ENCODE data around the gene HAT1.
"Not testable (repeated sequence)": the region's sequence is repeated elsewhere in the genome, so short reads cannot be mapped to it uniquely, and the experiment has no call there.

Gene HAT1

GRCh38 chr2:171923206-171923605 lies 945 bp downstream of the HAT1 start:
- DNase-seq, result no peak

GRCh38 chr2:171924170-171924942 lies 2.1 kb downstream of the HAT1 start:
- no peak for DNase-seq

- DNase-seq, result no peak
Measured at GRCh38 chr2:171930385-171930784, 8.1 kb downstream of the HAT1 start.

DNA sequence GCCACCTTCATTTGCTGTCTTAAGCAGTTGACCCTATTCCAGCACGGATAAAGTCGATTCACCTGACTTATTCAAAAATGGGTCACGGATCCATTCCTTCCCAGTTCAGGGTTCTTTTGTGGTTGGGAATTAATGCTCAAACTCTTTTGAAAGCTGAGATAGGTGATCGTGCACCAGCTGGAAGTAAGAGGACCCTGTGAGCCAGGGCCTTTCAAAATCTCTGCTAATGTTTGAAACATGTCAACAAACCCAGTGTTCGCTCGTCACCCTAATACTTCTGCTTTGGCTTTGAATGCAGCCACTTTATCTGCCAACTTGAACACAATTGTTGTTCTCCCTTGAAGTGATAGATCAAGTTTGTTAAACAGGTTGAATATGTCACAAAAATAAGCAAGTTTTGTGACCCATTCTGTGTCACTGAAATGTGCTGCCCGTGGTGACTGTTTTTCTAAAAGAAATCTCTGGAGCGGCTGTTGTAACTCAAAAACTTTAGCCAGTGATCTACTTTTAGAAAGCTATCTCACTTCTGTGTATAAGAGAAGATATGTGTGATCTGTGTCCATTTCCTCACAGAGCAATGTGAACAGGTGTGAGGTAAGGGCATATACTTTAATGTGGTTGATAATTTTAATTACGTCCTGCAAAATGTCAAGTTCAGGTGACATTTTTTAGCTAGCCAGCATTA lies 16.9 kb downstream of the HAT1 start:
- no peak for DNase-seq

DNA sequence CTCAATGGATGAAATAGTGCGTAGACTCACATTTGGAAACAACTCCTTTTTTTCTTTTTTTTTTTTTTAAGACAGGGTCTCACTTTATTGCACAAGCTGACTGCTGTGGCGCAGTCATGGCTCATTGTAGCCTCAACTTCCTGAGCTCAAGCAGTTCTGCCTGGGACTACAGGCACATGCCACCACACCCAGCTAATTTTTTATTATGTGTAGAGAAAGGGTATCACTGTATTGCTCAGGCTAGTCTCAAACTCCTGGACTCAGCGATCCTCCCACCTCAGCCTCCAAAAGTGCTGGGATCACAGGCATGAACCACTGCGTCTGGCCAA lies 17.4 kb downstream of the HAT1 start:
- no peak for DNase-seq

DNA sequence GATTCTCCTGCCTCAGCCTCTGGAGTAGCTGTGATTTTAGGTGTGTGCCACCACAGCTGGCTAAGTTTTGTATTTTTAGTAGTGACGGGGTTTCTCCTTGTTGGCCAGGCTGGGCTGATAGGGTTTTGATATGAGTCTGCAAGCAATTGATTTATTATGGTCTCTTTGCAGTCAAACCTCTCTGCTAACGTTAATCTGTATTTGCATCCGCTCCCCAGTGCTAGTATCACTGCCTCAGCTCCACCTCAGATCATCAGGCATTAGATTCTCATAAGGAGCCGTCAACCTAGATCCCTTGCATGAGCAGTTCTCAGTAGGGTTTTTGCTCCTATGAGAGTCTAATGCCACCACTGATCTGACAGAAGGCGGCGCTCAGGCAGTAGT lies 19.0 kb downstream of the HAT1 start:
- DNase-seq, result no peak

- DNase-seq, result no peak
Measured at GRCh38 chr2:171943869-171944268, 21.6 kb downstream of the HAT1 start.

DNA sequence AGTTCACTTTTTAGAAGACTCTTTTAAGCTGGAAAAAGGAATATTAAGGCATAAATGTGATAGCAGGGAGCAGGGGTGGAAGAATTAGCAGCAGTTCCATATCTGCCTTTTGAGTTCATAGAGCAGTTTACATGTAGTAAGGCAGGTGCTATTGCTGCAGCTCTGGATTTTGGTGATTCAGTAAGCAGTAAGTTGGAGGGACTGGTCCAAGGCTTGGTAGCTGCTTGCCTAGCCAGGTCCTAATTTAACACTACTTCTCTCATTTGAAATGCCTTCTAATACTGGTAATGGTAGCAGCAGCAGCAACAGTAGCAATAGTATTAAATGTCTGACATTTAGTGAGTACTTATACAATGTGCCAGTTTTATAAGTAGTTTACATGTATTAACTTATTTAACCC lies 30.0 kb downstream of the HAT1 start:
- no peak for DNase-seq

GRCh38 chr2:171952748-171953147 lies 30.5 kb downstream of the HAT1 start:
- no peak for DNase-seq

GRCh38 chr2:171956135-171956825 lies 34.0 kb downstream of the HAT1 start:
- no peak for DNase-seq

DNA sequence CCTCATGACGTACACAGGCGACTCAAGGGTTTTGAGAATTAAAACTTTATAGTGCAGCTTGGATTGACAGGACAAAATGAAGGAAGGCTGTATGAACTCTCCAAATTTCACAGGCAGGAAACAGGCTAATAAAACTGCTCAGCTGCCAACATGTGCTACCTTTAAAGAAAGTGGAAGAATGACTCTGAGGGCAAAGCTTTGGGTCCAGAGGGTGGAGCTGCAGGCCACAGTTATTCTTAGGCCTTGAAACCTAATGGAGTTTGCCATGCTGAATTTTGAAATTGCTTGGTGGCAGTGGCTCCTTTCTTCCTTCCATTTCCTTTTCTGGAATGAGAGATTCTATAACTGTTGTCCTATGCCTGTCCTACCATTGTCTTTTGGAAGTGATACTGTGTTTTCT lies 34.8 kb downstream of the HAT1 start:
- no peak for DNase-seq

- no peak for DNase-seq
Measured at GRCh38 chr2:171958475-171958874, 36.2 kb downstream of the HAT1 start.

- no peak for DNase-seq
Measured at GRCh38 chr2:171959998-171960397, 37.7 kb downstream of the HAT1 start.

DNA sequence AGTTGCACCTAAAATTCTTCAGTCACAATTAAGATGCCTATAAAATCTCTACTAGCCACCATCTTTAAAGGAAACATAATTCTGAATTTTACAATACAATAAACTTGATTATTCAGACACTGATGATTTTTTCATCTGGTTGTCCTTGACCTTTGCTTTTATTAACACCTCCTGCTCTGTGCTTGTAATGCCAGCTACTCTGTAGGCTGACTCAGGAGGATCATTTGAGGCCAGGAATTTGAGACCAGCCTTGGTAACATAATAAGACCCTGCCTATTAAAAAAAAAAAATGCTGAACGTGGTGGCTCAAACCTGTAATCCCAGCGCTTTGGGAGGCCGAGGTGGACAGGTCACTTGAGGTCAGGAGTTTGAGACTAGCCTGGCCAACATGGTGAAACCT lies 38.3 kb downstream of the HAT1 start:
- no peak for DNase-seq

DNA sequence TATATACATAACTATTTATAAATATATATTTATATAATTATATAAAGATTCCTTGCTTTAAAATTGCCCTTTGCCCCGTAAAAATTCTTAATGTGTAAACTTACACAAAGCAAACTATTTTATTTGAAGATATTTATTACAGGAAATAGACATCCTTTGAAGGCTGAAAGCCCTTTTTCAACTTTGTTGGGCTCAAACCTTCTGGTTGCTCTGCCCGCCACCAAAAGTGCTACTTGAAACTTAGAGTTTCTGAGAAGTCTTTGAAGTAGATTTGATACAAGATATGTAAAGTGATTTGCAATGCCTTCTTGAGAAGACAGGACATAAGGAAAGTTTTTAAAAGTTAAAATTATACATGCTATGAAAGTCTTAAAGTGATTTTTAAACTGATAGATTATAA lies 40.9 kb downstream of the HAT1 start:
- DNase-seq, result no peak

- no peak for DNase-seq
Measured at GRCh38 chr2:171964308-171964707, 42.0 kb downstream of the HAT1 start.

DNA sequence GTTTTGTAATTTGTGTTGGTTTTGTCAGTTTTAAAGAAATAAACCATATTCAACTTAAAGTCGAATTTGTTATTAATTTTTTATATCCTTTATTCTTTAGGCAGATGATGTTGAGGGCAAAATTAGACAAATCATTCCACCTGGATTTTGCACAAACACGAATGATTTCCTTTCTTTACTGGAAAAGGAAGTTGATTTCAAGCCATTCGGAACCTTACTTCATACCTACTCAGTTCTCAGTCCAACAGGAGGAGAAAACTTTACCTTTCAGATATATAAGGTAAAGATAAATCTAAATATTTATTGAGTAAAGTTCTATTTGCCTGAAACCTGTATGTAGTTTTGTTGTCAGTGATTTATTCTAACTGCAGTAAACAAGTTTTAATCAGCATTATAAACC lies 43.0 kb downstream of the HAT1 start:
- DNase-seq, result no peak

DNA sequence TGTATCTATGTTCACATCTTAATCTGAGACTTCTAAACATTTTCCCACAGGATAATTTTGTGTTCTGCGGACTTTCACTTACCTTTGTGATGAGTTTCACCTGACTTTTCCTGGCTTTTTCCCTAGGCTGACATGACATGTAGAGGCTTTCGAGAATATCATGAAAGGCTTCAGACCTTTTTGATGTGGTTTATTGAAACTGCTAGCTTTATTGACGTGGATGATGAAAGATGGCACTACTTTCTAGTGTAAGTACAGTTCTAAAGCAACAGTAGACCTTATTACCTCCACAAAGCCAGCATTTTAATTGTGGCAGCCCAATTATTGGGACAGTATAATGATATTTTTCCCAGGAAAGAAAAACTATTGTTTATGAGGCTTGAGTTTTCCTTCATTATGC lies 43.4 kb downstream of the HAT1 start:
- DNase-seq, result no peak

DNA sequence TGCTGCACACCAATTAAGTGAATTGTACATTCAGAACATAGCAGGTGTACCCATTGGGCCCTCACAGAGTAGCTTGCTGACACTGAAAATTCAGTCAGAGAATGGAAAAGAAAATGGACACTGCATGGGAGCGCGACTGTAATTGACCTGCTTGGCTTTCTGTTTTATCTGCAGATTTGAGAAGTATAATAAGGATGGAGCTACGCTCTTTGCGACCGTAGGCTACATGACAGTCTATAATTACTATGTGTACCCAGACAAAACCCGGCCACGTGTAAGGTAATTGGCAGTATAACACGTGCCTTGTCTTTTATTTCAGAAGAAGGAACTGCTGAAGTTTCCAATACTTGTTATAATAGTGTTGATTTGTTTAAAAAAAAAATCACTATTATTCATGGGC lies 44.0 kb downstream of the HAT1 start:
- no peak for DNase-seq

- no peak for DNase-seq
Measured at GRCh38 chr2:171966688-171967087, 44.4 kb downstream of the HAT1 start.

DNA sequence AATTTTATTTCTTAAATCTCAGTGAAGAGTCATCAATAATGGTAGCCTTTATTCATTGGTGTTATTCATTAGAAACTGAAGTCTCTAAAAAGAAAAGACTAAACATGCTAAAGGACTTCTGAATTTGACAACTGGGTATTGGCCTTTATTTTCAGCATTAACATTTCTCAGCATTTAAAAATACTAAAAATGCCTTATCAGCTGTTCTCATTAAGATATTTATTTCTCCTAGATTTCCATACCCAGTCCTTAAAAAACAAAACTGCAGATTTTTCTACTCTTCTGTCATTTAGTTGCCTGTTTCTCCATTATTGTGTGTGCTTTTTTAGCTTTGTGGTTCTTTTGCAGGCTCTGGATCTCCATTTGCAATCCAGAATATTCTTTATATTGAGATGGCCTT lies 46.2 kb downstream of the HAT1 start:
- no peak for DNase-seq

DNA sequence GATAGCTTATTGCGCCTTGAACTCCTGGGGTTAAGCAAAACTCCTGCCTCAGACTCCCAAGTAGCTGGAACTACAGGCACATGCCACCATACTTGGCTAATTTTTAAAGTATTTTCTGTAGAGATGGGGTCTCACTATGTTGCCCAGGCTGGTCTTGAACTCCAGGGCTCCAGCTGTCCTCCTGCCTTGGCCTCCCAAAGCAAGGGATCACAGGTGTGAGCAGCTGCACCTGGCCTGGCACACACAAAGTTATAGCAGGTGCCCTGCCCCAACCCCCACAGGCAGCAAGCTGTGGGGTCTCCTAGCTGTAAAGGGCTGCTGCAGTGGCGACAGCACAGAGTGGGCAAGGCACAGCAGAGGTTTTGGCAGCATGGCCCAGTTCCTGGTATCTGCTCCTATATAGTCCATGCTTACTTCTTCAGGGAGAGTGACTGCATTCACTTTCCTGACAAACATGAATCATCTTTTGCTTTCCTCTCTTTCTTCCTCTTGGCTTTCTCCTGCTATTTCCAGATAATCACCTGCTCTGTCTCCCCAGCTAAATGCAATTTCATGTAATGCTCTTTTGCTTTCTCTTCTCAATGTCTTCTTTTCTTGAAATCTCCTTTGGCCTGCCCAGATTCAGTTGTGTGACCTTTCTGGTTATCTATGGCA lies 50.2 kb downstream of the HAT1 start:
- DNase-seq, result no peak

DNA sequence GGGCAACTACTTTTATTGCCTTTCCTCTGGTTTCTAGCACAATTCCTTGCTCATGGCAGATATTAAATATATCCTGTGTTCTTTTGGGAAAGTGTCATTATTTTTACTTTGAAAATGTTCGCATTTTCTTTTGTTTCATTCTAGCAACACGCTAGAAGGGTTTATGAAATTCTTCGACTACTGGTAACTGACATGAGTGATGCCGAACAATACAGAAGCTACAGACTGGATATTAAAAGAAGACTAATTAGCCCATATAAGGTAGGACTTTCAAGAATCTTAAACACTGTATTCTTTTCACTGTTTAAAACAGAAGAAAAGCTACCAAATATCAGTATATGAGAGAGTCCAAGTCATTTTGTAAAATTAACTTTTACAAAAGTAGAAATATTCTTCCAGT lies 56.8 kb downstream of the HAT1 start:
- DNase-seq, result no peak

DNA sequence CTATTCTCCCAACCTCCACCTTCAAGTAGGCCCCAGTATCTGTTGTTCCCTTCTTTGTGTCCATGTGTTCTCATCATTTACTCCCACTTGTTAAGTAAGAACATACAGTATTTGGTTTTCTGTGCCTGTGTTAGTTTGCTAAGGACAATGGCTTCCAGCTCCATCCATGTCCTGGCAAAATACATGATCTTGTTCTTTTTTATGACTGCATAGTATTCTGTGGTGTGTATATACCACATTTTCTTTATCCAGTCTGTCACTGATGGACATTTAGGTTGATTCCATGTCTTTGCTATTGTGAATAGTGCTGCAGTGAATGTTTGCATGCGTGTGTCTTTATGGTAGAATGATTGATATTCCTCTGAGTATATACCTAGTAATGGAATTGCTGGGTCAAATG lies 61.7 kb downstream of the HAT1 start:
- not testable (repeated sequence) for DNase-seq

Data from NCI-H187 treated with DMSO at 0.1 percent for 48 hours (cell line).